Measurements from ENCODE around the gene PSMD1.
"Not testable (repeated sequence)": the region's sequence is repeated elsewhere in the genome, so short reads cannot be mapped to it uniquely, and the experiment has no call there.

Gene PSMD1

DNA sequence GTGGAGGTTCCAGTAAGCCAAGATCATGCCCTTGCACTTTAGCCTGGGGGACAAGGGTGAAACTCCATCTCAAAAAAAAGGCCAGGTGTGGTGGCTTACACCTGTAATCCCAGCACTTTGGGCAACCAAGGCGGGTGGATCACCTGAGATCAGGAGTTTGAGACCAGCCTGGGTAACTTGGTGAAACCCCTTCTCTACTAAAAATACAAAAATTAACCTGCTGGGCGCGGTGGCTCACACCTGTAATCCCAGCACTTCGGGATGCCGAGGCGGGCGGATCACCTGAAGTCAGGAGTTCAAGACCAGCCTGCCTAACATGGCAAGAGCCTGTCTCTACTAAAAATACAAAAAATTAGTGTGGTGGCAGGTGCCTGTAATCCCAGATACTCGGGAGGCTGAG is 84.1 kb downstream of the PSMD1 start:
- H3K4me3 ChIP-seq (ENCODE audit: low read depth, low read length) = not testable (repeated sequence)

DNA sequence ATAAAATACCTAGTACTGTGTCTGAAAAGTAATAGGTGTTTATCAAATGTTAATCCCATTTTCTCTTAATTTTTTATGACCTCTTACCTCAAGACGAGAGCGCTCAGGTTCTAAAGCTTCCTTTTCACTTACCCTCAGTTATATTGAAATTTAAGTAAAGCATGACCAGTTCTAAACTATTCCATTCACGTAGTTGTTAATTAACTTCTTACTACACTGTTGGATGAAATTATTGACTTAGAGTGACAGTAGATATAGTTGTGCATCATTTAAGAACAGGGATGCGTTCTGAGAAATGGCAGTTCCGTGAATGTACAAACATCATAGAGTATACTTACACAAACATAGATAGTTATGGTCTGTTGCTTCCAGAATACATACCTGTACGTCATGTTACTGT is 88.2 kb downstream of the PSMD1 start:
- no peak overlapping the region for H3K4me3 ChIP-seq (ENCODE audit: low read depth, low read length)

DNA sequence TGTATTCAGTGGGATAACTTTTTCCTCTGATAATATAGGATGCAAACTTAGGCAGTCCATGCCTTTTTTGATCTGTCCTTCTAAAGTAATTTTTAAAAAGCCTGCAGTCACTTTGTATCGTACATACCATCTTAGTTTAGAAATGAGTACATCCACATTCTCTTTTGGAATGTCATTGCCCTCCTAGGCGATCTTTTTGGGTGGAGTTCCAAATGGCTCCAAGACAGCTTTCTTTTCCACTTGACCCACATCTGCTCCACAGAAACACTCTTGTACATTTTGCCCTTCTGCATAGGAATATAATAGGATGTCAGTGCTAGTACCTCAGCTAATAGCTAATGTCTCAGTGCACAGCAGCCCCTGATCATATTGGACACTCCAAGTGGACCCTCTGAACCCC is 90.0 kb downstream of the PSMD1 start:
- no peak overlapping the region for H3K4me3 ChIP-seq (ENCODE audit: low read depth, low read length)

DNA sequence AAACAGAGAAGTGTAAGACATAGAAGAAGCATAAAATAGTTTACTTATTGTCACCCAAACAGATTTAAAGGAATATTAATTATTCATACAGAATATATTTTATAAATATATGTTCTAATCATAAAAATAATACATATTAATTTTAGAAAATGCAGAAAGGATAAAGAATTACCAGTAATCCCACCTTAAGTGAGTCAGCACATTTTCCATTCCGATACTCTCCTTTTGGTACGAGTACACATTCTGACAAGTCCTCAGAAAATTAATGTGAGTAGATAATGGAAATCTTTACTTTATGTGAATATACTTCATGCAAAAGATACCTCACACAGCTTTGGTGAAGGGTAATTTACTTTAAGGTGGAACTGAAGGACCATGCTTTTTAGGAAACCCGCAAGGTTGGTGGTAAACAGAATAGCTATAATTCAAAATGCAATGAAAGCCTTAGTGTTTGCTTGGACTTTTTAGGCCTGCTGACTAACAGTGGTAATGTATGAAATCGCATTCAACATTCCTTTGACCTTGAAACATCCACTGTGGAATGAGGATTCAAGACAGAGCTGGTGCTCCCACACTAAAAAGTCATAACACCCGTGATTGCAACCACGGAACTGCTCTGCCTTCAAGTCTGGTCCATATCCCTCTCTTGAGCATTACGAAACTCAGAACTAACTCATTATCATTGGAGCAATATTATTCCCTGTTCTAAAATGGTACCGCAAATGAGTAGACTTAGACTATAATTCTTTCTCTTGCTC is 96.3 kb downstream of the PSMD1 start:
- no peak overlapping the region for H3K4me3 ChIP-seq (ENCODE audit: low read depth, low read length)

DNA sequence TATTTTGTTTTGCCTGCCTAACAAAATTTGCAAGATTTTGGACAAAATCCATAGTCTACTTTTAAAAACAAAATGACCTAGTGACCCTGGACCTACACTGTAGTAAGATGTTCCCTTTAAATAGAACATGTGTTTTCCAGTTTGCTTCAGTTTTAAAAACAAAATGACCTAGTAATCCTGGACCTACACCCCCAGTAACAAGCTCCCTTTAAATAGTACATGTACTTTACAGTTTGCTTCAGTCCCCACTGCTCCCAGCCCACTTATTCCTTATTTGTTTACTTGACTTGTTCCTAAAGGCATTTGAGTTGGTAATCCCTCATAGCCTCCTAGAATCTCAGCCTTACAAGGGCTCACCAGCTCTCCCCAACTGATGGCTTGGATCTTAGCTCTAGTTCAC is 102.6 kb downstream of the PSMD1 start:
- H3K4me3 ChIP-seq (ENCODE audit: low read depth, low read length) = no peak overlapping the region

DNA sequence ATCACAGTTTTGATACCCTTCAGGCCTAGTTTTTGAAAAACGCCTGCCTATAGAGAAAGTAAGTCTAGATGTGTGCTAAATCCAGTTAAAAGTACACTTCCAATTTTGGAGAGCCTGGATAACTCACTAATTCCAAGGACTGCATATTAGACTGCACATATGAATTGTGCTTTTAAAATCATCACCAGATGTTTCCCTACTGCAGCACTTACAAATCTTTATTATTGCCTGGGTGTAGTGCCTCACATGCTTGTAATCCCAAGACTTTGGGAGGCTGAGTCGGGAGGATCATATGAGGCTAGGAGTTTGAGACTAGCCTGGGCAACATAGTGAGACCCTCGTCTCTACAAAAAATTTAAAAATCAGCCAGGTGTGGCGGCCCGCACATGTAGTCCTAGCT is 104.0 kb downstream of the PSMD1 start:
- H3K4me3 ChIP-seq (ENCODE audit: low read depth, low read length) = no peak overlapping the region

DNA sequence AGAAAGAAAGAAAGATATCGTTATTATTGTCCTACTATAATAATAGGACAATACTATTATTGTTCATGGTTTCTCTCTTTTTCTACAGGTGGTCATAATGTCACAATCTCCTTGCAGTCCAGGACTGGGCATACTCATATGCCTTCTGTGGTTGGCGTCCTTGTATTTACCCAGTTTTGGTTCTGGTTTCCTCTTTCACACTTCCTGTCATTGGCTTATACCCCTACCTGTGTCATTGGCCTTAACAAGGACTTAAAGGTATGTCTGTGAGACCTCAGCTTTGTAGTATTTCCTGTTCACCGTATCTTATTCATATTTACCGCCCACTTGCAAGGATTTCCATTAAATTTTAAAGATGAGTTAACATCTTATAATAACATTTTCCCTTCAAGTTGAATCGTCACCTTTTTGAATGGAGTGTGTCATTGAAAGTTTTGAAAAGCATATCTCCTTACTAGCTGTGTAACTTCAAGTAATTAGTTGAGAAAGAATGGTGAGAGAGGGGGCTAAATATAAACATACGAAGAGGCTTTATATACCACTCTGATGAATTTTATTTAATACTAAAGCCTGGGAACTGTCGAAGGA is 104.7 kb downstream of the PSMD1 start:
- H3K4me3 ChIP-seq (ENCODE audit: low read depth, low read length) = no peak overlapping the region

DNA sequence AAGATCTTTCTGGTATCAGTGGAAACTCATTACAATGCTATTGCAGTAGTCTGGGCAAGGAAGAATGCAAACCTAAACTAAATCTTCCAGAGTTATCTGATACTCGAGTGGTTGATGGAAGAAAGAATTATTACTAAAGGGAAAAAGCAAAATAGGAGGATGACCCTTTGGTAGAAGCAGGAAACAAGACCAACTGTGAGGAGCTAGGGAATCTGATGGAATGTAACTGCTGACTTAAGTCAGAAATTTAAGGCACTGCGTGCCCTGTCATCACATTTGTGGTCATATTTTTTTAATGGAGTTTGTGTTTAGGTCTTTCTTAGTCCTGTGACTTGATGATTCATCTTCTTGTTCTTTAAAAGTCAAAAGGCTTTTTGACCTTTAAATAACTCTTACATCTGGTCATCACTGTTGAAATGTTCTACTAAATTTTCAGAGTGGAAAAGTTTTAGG is 105.2 kb downstream of the PSMD1 start:
- H3K4me3 ChIP-seq (ENCODE audit: low read depth, low read length) = no peak overlapping the region

DNA sequence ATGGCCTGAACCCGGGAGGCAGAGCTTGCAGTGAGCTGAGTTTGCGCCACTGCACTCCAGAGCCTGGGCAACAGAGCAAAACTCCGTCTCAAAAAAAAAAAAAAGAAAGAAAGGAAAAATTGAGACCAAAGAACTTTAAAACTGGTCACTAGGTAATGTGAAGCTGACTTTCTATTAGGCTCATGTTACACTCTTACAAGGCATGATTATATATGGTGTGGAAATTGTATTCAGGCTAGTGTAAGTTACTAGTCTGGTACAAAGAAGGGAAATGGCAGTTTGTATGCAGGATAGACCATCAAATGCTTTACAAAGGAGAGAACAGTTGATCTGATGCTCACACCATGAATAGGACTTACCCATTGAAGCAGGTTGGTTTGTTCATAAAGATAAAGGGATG is 106.3 kb downstream of the PSMD1 start:
- H3K4me3 ChIP-seq (ENCODE audit: low read depth, low read length) = no peak overlapping the region

DNA sequence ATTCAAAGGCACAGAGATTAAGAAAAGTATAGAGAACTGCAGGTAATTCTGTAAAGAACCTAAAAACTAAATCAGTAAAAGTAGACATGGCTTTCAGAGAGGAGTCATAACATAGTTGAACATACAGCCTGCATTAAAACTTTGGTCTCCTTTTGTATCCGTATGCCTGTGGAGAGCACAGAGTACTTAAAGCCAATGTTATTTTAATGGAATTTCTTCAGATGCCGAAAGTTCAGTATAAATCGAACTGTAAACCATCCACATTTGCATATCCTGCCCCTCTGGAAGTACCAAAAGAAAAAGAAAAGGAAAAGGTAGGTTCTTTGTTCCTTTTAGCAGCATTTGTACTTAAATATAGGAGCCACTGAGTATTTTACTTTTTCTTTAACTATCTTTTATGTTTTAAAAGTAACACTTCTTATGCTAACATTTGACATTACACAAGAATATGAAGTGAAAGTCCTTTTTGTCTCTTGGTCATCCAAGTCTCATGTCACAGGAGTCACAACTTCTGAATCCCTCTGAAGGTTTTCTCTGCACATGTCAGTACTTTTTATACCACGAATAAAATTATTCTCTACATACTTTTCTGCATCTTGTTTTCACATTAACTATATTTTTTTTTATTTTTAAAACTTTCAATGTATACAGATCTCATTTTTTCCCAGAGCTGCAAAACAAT is 106.9 kb downstream of the PSMD1 start:
- no peak overlapping the region for H3K4me3 ChIP-seq (ENCODE audit: low read depth, low read length)

DNA sequence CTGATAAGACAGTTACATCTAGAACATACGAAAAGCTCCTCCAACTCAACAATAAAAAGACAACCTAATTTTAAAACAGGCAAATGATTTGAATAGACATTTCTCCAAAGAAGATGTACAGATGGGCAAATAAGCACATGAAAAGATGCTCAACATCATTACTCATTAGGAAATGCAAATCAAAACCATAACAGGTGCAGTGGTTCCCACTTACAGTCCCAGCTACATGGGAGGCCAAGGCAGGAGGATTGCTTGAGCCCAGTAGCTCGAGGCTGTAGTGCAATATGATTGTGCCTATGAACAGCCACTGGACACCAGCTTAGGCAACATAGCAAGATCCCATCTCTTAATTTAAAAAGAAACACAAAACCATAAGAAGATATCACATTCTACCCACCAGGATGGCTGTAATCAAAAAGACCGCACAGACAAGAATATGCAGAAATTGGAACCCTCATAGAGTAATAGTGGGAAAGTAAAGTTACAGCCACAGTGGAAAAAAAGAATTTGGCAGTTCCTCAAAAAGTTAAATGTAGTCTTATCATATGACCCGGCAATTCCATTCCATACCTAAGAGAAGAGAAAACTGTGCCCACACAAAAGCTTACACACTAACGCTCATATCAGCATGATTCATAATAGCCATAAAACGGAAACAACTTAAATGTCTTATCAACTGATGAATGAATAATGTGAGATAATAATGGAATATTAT is 111.2 kb downstream of the PSMD1 start:
- no peak overlapping the region for H3K4me3 ChIP-seq (ENCODE audit: low read depth, low read length)

DNA sequence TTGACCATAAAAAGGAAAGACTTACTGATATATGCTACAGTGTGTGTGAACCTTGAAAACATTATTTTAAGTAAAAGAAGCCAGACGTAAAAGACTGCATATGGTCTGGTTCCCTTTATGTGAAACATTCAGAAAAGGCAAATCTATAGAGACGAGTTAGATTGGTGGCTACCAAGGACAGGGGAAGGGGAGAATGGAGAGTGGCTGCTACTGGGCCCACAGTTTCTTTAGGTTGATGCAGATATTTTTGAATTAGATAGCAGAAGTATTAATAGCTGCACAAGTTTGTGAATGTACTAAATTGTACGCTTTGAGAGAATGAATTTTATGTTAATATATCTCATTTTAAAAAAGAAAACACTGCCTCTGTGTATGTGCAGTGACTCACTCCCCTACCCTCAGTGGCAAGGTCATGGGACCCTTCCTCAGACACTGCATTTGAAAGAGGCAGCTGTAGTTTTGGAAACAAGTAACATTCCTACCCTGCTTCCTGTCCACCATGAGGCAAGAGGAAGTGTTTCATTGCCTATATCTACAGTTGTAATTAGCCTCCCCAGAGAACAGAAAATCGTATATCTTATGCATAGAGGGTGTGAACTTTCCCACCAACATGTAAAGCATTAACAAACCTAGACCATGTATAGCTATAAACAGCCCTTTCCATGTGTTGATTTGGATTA is 111.9 kb downstream of the PSMD1 start:
- no peak overlapping the region for H3K4me3 ChIP-seq (ENCODE audit: low read depth, low read length)

DNA sequence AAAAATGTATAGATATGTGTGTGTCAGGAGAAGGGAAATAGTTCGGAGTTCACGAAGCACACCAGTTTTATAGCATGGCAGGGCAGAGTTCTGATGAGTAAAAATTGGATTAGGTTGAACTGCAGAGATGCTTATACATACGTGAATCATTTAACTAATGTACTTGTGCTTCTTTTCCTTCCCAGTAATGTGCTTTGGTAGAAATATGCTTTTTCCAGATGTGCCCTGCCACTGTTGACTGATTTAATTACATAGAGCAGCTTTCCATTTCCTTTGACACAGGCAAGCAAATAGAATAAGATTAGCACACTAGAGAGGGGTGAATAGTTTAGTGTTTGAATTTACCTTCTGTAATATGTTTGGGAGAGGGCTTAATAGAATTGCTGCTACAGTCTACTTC is 112.8 kb downstream of the PSMD1 start:
- H3K4me3 ChIP-seq (ENCODE audit: low read depth, low read length) = no peak overlapping the region

DNA sequence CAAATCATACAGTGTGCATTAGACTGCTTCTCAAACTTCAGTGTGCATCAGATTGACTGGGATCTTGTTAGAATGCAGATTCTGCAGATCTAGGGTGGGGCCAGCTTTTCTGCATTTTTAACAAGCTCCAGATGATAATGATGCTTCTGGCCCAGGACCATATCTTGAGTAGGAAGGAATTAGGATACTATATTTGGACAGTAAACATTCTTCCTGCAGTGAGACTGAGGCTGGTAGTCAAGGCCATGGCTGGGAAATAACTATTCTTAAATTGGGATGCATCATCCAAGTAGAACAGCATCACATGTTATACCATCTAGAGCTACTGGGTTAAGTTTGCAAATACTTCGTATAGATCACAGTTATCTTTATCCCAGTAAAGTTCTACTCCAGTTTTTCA is 113.4 kb downstream of the PSMD1 start:
- H3K4me3 ChIP-seq (ENCODE audit: low read depth, low read length) = no peak overlapping the region

DNA sequence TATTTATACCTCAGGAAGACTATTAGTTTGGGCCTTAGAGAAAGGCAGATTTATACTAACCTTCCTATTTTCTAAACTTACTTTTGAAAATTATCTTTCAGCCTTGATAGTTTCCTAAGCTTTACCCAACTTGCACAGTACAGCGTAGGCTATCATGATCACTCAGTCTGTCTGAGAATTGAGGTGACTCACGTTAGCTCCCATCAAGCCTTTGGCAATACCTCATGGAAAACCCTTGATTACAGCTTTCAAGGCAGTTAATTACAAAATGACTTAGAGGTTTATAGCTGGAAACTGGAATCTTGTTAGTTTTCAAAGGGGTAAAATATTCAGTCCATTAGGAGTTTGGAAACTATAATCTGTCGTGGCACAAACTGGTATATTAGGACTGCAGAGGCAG is 115.4 kb downstream of the PSMD1 start:
- H3K4me3 ChIP-seq (ENCODE audit: low read depth, low read length) = no peak overlapping the region

DNA sequence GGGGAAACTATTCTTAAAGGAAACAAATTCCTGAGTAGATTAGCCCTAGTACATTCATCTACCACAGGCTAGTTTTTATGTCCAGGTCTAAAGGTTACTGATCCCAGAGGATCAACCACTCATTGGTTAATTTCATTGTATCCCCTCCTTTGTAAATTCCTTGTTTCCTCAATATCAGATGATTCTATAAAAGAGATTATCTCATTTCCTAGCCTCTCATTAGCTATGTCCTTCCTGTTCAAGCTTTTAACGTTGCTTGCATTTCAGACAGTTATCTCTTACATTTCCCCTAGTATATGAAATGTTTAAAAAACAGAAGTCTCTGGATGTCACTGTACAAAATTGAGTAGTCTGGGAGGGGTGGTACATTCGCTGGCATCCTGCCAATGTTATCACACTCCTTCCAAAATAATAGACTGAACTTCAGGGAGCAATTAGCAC is 117.6 kb downstream of the PSMD1 start:
- H3K4me3 ChIP-seq (ENCODE audit: low read depth, low read length) = no peak overlapping the region

DNA sequence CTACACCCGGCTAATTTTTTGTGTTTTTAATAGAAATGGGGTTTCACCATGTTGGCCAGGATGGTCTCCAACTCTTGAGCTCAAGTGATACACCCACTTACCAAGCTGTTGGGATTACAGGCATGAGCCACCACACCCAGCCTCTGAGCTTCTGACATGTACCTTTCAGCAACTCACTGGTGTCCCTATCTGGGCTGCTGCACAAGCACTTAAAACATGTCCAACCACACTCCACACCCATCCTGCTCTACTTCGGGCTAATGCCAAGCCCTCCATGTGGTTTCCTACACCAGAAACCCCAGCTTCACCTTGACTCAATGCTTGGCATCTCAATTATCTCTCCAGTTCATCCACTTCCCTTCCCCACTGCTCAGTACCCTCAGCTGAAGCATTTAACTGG is 119.4 kb downstream of the PSMD1 start:
- no peak overlapping the region for H3K4me3 ChIP-seq (ENCODE audit: low read depth, low read length)

DNA sequence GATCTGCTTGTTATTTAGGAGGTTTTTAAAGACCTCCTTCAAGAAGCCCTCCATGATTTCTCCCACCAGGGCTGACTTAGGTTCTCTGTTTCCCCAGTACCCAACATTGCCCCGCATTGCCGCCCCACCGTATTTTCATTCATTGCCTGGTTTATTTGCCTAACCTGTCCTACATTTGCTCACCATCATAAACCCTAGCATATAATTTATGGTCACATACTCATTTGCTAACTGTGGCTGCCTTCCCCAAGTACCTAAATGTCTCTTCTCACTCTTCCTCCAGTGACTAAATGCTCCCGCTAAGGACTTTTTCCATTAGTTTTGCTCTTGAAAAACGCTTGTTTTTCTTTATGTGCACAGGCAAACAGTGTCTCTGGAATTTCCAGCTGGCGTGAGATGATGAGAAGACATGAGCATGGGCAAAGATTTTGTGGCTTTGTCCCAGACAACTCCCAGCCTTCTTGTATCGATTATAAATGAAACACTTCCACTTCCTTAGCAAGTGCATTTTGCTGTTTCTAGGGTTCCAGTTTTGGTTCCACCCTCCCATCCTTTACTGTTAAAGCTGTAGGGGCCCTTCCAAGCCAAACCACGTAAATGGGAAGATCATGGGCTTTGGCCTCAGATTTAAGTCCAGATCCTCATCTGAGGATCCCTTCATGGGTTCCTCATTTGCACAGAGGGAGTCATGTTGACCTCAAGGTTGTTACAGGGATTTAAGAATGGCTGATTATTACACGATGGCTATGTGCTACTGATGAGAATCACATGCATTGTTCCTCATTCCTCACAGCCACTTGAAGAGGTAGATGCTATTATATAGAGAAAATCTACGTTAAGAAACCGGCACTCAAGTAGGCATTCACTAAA is 120.7 kb downstream of the PSMD1 start:
- no peak overlapping the region for H3K4me3 ChIP-seq (ENCODE audit: low read depth, low read length)

DNA sequence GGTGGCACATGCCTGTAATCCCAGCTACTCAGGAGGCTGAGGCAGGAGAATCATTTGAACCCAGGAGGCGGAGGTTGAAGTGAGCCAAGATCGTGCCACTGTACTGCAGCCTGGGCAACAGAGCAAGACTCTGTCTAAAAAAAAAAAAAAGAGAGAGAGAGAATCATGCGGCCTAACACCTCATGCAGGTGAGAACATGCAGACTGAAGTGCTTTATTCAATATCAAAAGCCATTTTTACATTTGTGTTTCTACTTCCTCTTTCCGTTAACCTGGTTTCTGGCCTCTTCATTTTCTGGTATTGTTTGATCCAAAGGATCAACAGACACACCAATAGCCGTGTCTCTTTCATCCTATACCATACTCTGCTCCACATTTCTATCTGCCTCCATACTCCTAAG is 122.1 kb downstream of the PSMD1 start:
- H3K4me3 ChIP-seq (ENCODE audit: low read depth, low read length) = not testable (repeated sequence)

DNA sequence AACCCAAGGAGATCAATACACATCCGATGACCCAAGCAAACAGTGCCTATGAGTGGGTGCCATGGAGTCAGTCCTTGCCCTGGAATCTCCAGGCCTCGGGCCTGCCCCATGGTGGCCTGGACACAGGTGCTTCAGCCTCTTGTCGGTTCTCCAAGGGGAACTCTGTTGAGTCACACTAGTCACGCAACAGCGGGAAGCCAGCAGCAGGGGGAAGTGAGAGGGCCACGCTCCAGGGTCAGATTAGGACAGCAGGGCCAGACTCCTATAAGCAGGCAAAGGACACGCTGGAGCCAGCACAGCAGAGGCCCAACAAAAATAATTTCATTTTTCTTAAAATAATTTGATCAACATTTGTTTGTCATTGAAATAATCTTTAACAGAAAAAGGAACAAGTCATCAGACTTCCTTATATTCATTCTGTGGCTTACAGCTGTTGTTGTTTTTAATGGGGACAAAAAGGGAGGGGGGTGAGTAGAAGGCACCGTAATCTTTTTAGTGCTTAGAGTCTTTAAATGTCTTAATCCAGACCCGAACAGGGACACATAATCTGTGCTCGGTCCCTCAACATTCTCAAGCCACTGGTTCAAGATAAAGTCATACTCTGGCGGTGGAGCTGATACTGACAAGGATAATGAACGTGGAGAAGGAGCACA is 125.3 kb downstream of the PSMD1 start:
- no peak overlapping the region for H3K4me3 ChIP-seq (ENCODE audit: low read depth, low read length)

All from iPS-11a (cell line).